Limb (tissue), 2 donors: ENCODE data around the gene RNF166.

Source experiments
- DNase-seq, 2 donors: peaks; one replicate each; pipeline ENCODE4 v3.0.0-alpha.2; 2016; ENCODE audit errors: extremely low spot score in 2 of 2

The RNF166 gene

DNA sequence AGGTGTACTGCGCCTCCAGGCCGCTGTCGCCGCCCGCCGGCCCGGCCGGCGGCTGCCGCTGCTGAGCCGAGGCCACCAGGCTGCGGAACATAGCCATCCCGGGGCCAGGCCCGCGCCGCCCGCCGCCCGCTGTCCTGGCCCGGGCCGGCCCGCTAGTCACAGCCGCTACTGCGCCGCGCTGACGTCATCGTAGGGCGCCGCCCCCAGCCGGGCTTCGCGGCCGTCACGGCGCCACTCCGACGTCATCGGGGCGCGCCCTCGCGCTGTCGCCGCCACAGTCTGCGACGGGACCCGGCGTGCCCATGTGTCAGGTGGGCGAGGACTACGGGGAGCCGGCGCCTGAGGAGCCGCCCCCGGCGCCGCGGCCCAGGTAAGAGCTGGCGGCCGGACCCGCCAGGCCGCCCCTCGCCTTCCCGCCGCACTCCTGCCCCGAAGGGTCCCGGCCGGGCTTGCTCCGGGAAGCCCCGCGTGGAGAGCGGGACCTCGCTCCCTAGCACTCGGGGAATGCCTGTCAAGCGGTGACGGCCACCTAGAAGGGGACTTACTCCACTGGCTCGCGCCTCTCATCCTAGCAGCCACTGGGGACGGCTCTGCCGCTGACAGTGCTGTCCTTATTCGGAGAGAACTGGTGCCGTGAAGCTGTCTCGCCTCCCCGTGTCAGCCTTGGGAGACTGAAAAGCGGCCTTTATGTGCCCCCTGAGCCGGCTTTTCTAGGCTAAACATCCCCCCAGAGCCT, at the start of gene RNF166, which contains the start of gene CTU2:
Gene RNF166, minus strand, starts transcription at position 180 of the 736 bp plus-strand sequence. Its CDS starts 83 bp downstream, at position 97.
Gene CTU2, plus strand, starts transcription at position 275 of the 736 bp plus-strand sequence. Its CDS starts 28 bp downstream, at position 303.
- peak; percentile 91 to 94 for DNase-seq

GRCh38 chr16:88754912-88755744, 48.9 kb upstream of the RNF166 start:
- no peak for DNase-seq

GRCh38 chr16:88754109-88754911, 48.1 kb upstream of the RNF166 start:
- no peak for DNase-seq

GRCh38 chr16:88753602-88754001, 47.4 kb upstream of the RNF166 start:
- no peak for DNase-seq

DNA sequence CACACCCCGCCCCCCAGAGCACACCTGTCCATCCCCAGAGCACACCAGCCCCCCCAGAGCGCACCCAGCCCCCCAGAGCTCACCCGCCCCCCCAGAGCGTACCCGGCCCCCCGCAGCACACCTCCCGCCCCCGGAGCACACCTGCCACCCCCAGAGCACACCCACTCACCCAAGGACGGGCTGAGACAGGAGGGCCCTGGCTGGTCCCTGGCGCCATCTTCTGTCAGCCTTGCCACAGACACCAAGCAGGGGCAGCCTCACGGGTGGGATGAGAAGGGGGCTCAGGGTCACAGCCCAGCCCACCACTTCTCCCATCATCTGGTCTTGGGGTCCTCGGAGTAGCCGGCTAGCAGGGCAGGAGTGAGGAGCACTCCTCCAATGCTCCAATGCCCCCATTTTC, 47.0 kb upstream of the RNF166 start:
- DNase-seq: no peak

- no peak for DNase-seq
These were observed 46.3 kb upstream of the RNF166 start for GRCh38 chr16:88752386-88753002.

- no peak for DNase-seq
These were observed 44.6 kb upstream of the RNF166 start for GRCh38 chr16:88750854-88751253.

DNA sequence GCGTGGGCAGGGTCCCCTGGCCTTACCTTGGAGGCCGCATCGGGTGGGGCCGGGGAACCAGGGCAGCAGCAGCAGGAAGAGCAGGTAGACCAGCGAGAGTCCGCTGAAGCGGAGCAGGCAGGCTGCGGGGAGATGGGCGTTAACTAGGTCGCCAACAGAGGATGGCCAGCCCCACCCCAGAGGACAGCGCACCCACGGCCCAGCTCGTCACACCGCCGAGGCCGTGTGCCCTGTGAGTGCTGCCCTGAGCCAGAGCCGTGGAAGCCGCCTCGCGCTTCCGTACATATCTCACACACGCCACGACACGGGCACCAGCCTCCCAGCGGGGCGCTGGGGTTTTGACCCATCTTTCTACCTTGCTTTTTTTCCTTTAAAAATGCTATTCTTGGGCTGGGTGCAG, 43.1 kb upstream of the RNF166 start:
- no peak for DNase-seq

- no peak for DNase-seq
These were observed 42.2 kb upstream of the RNF166 start for GRCh38 chr16:88748364-88748763.

DNA sequence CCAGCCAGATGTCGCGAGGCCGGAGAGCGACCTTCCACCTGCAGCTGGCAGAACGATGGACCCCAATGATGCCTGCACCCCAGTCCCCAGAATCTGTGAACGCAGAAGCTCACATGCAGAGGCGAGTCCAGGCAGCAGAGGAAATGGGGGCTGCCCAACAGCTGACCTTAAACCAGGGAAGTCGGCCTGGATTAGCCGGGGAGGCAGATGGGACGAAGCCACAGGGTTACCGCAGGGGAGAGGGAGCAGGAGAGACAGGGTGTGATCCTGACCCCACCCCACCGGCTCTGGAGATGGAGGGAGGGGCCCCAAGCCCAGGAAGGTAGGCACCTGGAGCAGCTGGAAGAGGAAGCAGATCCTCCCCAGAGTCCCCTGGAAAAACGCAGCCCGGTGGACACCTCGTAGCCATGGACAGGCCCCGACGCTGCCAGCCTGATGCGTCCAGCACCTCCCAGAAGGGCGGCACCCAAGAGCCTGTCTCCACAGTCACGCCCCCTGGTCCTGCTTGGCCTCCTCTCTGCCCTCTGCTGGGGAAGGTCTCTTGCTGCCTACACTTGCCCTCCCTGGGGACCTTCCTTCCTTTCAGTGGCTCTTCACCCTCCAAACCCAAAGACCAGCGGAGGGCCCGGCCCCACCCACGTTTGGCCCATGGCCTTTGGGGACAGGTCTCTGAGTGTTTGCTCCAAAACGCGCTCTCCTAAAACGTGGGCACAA, 41.5 kb upstream of the RNF166 start:
- DNase-seq: no peak

GRCh38 chr16:88746506-88746905, 40.3 kb upstream of the RNF166 start:
- DNase-seq: peak in 1 of 2 donors; percentile 37

DNA sequence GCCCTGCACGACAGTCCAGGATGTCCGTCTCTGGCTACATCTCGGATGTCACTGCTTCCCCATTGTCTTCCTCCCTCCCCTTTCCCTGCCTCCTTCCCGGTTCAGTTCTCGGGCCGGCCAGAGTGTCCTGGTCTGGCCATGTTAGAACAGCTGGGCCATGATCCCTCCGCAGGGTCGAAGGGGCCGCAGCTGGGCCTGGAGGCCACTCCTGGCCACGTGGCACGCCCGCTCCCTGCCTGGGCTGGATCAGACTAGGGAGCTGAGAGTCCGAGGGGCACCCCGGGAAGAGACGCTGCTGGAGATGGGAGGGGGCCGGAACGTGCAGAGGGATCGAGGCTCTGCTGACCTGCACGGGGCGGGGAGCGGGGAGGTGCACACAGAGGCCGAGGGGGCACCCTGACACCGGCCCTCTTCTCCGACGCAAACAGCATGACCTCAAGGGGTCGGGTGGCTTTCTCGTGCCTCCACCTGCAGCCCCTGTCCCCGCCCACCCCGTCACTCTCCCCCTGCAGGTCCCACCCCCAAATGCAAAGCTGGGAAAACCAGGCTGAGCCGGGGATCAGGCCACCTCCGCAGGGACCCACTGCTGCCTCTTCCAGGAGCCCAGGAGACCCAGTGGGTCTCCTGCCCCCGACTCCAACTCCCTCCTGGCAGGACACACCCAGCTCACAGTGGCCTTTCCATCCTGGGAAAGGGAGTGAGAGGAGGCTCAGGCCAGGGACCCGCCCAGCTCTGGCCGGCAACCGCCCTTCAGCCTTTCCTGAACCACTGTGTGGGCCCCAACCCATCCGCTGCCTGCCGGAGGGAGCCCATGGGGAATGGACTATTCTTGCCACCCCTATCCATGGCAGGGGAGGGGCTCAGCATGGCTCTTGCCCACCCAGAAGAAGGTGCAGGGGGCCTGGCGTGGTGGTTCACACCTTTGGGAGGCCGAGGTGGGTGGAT, 38.6 kb upstream of the RNF166 start:
- no peak for DNase-seq

DNA sequence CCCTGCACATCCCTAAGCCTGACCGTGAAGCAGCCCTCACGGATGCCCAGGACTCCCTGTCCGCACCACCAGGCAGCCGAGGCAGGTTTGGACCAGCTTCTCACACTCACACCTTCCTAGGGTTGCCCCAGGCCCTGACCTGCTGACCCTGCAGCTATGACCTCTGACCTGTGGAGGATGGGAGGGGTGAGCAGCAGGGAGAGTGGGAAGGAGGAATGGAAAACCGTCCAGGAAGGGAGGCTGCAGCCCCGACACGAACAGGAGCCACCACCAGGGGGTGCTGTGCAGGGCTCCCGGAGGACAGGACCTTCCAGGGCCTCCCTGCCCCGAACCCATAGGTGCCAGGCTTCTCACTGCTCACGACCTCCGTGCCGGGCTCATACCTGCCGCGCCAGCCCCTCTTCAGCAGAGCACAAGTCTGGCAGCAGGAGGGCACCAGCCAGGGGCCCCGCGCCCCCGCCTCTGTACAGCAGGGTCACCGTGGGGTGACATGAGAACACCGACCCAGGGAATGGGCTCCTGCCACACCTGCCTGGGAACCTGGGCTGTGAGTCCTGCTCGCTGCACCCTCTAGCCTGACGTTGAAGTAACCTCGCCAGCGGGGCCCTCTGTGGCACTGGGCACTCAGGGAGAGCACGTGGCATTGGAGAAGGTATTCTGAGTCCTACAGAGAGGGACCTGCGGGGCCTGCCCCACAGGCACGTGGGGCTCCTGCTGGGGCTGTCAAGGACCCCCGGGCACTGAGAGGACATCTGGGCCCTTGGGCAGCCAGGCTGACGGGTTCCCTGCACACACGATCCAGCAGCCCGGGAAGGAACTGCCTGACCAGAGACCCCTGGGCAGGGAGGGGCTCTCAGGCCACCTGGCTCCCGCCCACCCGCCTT, 37.7 kb upstream of the RNF166 start:
- peak; percentile 16 to 79 for DNase-seq

- no peak for DNase-seq
These were observed 36.8 kb upstream of the RNF166 start for GRCh38 chr16:88742896-88743605.

DNA sequence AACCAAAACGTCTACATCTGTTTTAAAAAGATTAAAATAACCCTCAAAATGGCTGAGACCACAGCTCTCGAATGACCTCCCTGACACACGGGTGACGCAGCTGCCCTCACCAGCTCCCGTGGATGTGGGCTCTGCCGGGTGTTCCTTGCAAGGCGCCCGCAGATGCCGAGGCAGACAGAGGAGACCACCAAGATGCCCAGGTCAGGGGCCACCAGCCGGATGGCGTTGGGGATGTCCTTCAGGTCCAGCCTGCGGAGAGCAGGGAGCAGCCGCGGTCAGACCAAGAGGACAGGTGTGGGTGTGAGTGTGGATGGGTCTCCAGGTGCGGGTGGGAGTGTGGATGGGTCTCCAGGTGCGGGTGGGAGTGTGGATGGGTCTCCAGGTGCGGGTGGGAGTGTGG, 35.2 kb upstream of the RNF166 start:
- DNase-seq: no peak

DNA sequence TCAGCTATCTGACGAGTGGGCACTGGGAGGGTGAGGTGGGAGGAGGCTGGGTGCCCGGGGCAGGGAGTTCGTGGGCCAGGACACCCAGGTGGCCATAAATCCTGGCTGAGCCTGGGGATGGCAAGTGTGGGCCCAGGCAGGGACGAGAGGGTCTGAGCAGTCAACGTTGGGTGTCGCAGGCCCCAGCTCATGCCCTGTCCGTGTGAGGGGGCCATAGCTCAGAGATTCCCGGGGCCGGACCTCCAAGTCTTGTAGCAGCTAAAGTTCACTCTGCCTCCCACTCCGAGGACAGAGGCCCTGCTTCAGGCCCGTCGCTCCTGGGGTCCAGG, 34.5 kb upstream of the RNF166 start:
- DNase-seq: no peak

GRCh38 chr16:88739977-88740726, 33.9 kb upstream of the RNF166 start:
- DNase-seq: no peak
